HEK293 (cell line): ENCODE measurements around the gene ZIK1.
A peak's percentile ranks its signal among the peaks of the same experiment; 100 is the strongest.

Experiments
- HOXA7 ChIP-seq: sonication (generic); formaldehyde crosslinking; IDR thresholded peaks from 2 replicates; pipeline ENCODE4 v1.8.1; 2022; ENCODE audit warnings: missing genetic modification reagents, borderline replicate concordance
- KLF8 ChIP-seq: fragments of 450-650 bp; formaldehyde crosslinking; IDR thresholded peaks from 2 replicates; pipeline ENCODE4 v1.5.1; 2016; ENCODE audit warnings: missing biosample characterization, missing genetic modification characterization
- MEIS1 ChIP-seq: sonication (generic); formaldehyde crosslinking; IDR thresholded peaks from 2 replicates; pipeline ENCODE4 v1.8.1; 2022; ENCODE audit warnings: missing genetic modification reagents, mild to moderate bottlenecking, borderline replicate concordance
- OVOL3 ChIP-seq: fragments of 450-650 bp; formaldehyde crosslinking; IDR thresholded peaks from 2 replicates; pipeline ENCODE4 v1.5.1; 2016; ENCODE audit warnings: missing biosample characterization, missing genetic modification characterization
- SETDB1 ChIP-seq: IDR thresholded peaks from one replicate; pipeline ENCODE4 v1.6.1; 2017; ENCODE audit warnings: mild to moderate bottlenecking, low read length, moderate library complexity, mixed read lengths; ENCODE audit not compliant: insufficient read length
- SP3 ChIP-seq: fragments of 450-650 bp; formaldehyde crosslinking; IDR thresholded peaks from 2 replicates; pipeline ENCODE4 v1.5.1; 2016; ENCODE audit warnings: missing biosample characterization, missing genetic modification characterization
- ZNF174 ChIP-seq: fragments of 450-650 bp; formaldehyde crosslinking; IDR thresholded peaks from 2 replicates; pipeline ENCODE4 v1.5.0; 2017; ENCODE audit warnings: missing biosample characterization, mild to moderate bottlenecking, missing genetic modification characterization
- ZNF184 ChIP-seq: fragments of 450-650 bp; IDR thresholded peaks from 2 replicates; pipeline ENCODE4 v1.5.1; 2018; ENCODE audit warnings: missing biosample characterization, mild to moderate bottlenecking, missing genetic modification characterization
- ZNF239 ChIP-seq: fragments of 450-650 bp; formaldehyde crosslinking; IDR thresholded peaks from 2 replicates; pipeline ENCODE4 v1.5.1; 2016; ENCODE audit warnings: missing biosample characterization, missing genetic modification characterization
- ZNF26 ChIP-seq: fragments of 450-650 bp; formaldehyde crosslinking; IDR thresholded peaks from 2 replicates; pipeline ENCODE4 v1.5.1; 2016; ENCODE audit warnings: missing biosample characterization, missing genetic modification characterization
- ZNF324 ChIP-seq: fragments of 450-650 bp; formaldehyde crosslinking; IDR thresholded peaks from 2 replicates; pipeline ENCODE4 v1.5.1; 2016; ENCODE audit warnings: missing biosample characterization, missing genetic modification characterization
- ZNF341 ChIP-seq: fragments of 450-650 bp; formaldehyde crosslinking; IDR thresholded peaks from 2 replicates; pipeline ENCODE4; 2016; ENCODE audit warnings: low read depth, missing biosample characterization, missing genetic modification characterization
- ZNF350 ChIP-seq: fragments of 450-650 bp; formaldehyde crosslinking; IDR thresholded peaks from 2 replicates; pipeline ENCODE4 v1.5.0; 2017; ENCODE audit warnings: missing biosample characterization, mild to moderate bottlenecking, missing genetic modification characterization
- ZNF416 ChIP-seq: fragments of 450-650 bp; formaldehyde crosslinking; IDR thresholded peaks from 2 replicates; pipeline ENCODE4 v1.5.1; 2016; ENCODE audit warnings: missing biosample characterization, missing genetic modification characterization
- ZNF433 ChIP-seq: fragments of 450-650 bp; formaldehyde crosslinking; IDR thresholded peaks from 2 replicates; pipeline ENCODE4 v1.5.1; 2016; ENCODE audit warnings: missing biosample characterization, missing genetic modification characterization, low read depth
- ZNF48 ChIP-seq: fragments of 450-650 bp; formaldehyde crosslinking; IDR thresholded peaks from 2 replicates; pipeline ENCODE4 v1.5.1; 2016; ENCODE audit warnings: missing biosample characterization, missing genetic modification characterization
- ZNF510 ChIP-seq: fragments of 450-650 bp; formaldehyde crosslinking; IDR thresholded peaks from 2 replicates; pipeline ENCODE4 v1.5.1; 2018; ENCODE audit warnings: mild to moderate bottlenecking, missing genetic modification characterization, missing biosample characterization; ENCODE audit not compliant: insufficient replicate concordance
- ZNF518A ChIP-seq: fragments of 450-650 bp; formaldehyde crosslinking; conservative IDR thresholded peaks from 2 replicates; pipeline ENCODE4 v1.5.1; 2016; ENCODE audit warnings: low read depth, missing biosample characterization, missing genetic modification characterization
- ZNF549 ChIP-seq: fragments of 450-650 bp; IDR thresholded peaks from 2 replicates; pipeline ENCODE4 v1.5.1; 2018; ENCODE audit warnings: missing biosample characterization, missing genetic modification characterization, mild to moderate bottlenecking, inconsistent platforms, moderate library complexity
- ZNF571 ChIP-seq: fragments of 450-650 bp; formaldehyde crosslinking; IDR thresholded peaks from 2 replicates; pipeline ENCODE4 v1.5.0; 2017; ENCODE audit warnings: missing biosample characterization, missing genetic modification characterization
- ZNF580 ChIP-seq: fragments of 450-650 bp; formaldehyde crosslinking; IDR thresholded peaks from 2 replicates; pipeline ENCODE4 v1.5.1; 2016; ENCODE audit warnings: missing biosample characterization, missing genetic modification characterization
- ZNF610 ChIP-seq: fragments of 450-650 bp; formaldehyde crosslinking; IDR thresholded peaks from 2 replicates; pipeline ENCODE4 v1.5.1; 2016; ENCODE audit warnings: missing biosample characterization, missing genetic modification characterization, borderline replicate concordance
- ZNF621 ChIP-seq: fragments of 450-650 bp; formaldehyde crosslinking; IDR thresholded peaks from 2 replicates; pipeline ENCODE4 v1.5.1; 2017; ENCODE audit warnings: missing biosample characterization, missing genetic modification characterization
- ZNF626 ChIP-seq: fragments of 450-650 bp; sonication (Bioruptor Pico); formaldehyde crosslinking; IDR thresholded peaks from 2 replicates; pipeline ENCODE4 v1.5.1; 2018; ENCODE audit warnings: missing biosample characterization, missing genetic modification characterization, inconsistent platforms
- ZNF747 ChIP-seq: fragments of 450-650 bp; formaldehyde crosslinking; IDR thresholded peaks from 2 replicates; pipeline ENCODE4 v1.5.1; 2016; ENCODE audit warnings: missing biosample characterization, missing genetic modification characterization
- ZNF776 ChIP-seq: fragments of 450-650 bp; formaldehyde crosslinking; IDR thresholded peaks from 2 replicates; pipeline ENCODE4 v1.5.0; 2017; ENCODE audit warnings: missing biosample characterization, missing genetic modification characterization, borderline replicate concordance
- ZNF792 ChIP-seq: fragments of 450-650 bp; formaldehyde crosslinking; IDR thresholded peaks from 2 replicates; pipeline ENCODE4 v1.5.1; 2016; ENCODE audit warnings: missing biosample characterization, missing genetic modification characterization
- TF ChIP-seq, protein P1 (sequence below): fragments of 450-650 bp; formaldehyde crosslinking; IDR thresholded peaks from 2 replicates; pipeline ENCODE4 v1.5.1; 2016; ENCODE audit warnings: missing biosample characterization, missing genetic modification characterization
- TF ChIP-seq, protein P2 (sequence below): fragments of 450-650 bp; formaldehyde crosslinking; IDR thresholded peaks from 2 replicates; pipeline ENCODE4 v1.5.1; 2016; ENCODE audit warnings: missing biosample characterization, missing genetic modification characterization, low read depth

ZIK1 gene

DNA sequence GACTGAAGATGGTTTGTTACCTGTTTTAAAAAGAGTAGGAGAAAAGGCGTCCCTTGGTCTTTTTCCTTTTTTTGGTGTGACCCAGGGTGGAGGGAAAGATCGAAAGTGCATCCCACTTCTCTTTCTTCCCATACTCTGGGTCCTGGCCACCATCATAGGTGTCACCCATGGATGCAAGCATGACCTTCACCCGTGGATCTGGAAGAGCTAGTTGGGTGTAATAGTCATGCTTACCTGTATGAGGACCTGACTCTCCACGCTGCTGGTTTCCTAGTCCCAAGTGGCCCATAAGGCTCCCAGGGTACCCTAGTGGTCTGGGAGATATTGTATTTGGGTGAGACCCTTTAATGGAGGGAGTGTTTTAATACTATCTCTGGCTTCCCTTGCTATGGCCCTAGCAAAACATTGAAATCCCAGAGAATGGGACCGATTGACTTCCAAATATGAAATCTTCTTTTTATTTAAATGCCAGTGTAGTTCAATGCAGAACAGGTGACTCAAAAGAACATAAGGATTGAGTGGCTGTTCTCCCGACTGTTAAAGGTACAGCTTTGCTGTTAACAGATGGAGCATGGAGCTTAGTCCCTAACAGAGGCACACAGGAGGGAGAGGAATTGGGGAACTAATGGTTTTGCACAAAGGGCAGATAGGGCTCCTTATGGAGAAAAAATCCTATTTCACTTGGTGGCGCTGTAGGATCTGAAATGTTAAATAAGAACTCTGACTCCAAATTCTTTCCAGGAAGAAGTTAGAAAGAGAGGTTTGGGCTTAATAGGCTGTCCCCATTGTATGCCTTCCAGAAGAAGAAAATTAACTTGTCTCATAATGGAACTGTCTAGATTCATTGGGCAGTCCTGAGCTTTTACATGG is 17.3 kb upstream of the ZIK1 start (continued):
- TF ChIP-seq, protein P1, sequence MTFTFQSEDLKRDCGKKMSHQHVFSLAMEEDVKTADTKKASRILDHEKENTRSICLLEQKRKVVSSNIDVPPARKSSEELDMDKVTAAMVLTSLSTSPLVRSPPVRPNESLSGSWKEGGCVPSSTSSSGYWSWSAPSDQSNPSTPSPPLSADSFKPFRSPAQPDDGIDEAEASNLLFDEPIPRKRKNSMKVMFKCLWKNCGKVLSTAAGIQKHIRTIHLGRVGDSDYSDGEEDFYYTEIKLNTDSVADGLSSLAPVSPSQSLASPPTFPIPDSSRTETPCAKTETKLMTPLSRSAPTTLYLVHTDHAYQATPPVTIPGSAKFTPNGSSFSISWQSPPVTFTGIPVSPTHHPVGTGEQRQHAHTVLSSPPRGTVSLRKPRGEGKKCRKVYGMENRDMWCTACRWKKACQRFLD, result no peak
- TF ChIP-seq OVOL3 (tag by site-specific recombination), result no peak
- peak; percentile 47; the same call in 1 of the 2 replicates for TF ChIP-seq ZNF549 (tag by site-specific recombination)
- TF ChIP-seq SETDB1, result peak; percentile 98
- TF ChIP-seq KLF8 (tag by site-specific recombination), result 0 out of 2 replicates have a peak, but pooled peaks have one; percentile 16
- TF ChIP-seq ZNF571, result no peak
- TF ChIP-seq ZNF518A, result peak; percentile 86
- peak; percentile 70 for TF ChIP-seq ZNF324 (tag by site-specific recombination)
- no peak for TF ChIP-seq ZNF239 (tag by site-specific recombination)
- 0 out of 2 replicates have a peak, but pooled peaks have one; percentile 48 for TF ChIP-seq ZNF610 (tag by site-specific recombination)
- TF ChIP-seq ZNF776 (tag by site-specific recombination), result no peak
- TF ChIP-seq ZNF621 (tag by site-specific recombination), result no peak
- peak; percentile 88 for TF ChIP-seq ZNF350 (tag by site-specific recombination)
- TF ChIP-seq ZNF510, result peak; percentile 70
- TF ChIP-seq ZNF341 (tag by site-specific recombination), result no peak
- no peak for TF ChIP-seq ZNF48 (tag by site-specific recombination)
- TF ChIP-seq ZNF184, result peak; percentile 35; the same call in 1 of the 2 replicates
- peak; percentile 73; the same call in 1 of the 2 replicates for TF ChIP-seq ZNF416 (tag by site-specific recombination)
- TF ChIP-seq SP3 (tag by site-specific recombination), result peak; percentile 16; the same call in 1 of the 2 replicates
- TF ChIP-seq ZNF433, result no peak
- TF ChIP-seq, protein P2, sequence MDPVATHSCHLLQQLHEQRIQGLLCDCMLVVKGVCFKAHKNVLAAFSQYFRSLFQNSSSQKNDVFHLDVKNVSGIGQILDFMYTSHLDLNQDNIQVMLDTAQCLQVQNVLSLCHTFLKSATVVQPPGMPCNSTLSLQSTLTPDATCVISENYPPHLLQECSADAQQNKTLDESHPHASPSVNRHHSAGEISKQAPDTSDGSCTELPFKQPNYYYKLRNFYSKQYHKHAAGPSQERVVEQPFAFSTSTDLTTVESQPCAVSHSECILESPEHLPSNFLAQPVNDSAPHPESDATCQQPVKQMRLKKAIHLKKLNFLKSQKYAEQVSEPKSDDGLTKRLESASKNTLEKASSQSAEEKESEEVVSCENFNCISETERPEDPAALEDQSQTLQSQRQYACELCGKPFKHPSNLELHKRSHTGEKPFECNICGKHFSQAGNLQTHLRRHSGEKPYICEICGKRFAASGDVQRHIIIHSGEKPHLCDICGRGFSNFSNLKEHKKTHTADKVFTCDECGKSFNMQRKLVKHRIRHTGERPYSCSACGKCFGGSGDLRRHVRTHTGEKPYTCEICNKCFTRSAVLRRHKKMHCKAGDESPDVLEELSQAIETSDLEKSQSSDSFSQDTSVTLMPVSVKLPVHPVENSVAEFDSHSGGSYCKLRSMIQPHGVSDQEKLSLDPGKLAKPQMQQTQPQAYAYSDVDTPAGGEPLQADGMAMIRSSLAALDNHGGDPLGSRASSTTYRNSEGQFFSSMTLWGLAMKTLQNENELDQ (tag by site-specific recombination), result no peak
- TF ChIP-seq ZNF792 (tag by site-specific recombination), result no peak
- TF ChIP-seq ZNF747 (tag by site-specific recombination), result no peak
- TF ChIP-seq ZNF26 (tag by site-specific recombination), result peak; percentile 31; the same call in 1 of the 2 replicates
- peak; percentile 99 for TF ChIP-seq ZNF626 (tag by site-specific recombination)
- TF ChIP-seq HOXA7, result no peak
- TF ChIP-seq MEIS1 (CRISPR knock-in tag), result no peak
- 0 out of 2 replicates have a peak, but pooled peaks have one; percentile 30 for TF ChIP-seq ZNF174 (tag by site-specific recombination)
- TF ChIP-seq ZNF580, result 0 out of 2 replicates have a peak, but pooled peaks have one; percentile 26
